ENCODE results near the gene ZBED3. TPM values are rescaled to one million over a fixed set of nuclear protein-coding genes. Genes with fewer than 3 reads are reported as not detected.

Gene ZBED3
- total and polyA plus RNA-seq, 9 of the 15 experiments (the other 6 are each of a cell fraction or from before 2014, with no cell fraction given), result 0.01 to 0.03 (median 0.01) TPM; not detected in 5

DNA sequence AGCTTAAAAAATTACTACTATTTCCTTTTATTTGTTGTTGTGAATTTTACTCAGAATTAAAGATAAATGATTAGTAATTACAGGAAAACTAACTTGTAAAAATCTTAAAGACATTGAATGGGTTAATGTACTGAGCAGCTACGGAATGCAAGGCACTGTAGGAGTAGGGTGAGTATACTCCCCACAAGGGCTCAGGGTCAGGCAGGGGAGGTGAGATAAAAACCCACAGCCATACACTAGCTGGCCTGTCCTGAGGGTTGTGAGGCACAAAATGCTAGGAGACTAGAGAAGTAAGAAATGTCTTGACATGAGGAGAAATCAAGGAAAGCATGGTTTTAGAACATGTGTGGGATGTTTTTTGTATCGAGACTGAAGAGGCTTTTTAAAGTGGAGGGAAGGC is 13.4 kb downstream of the ZBED3 start:
- no peak overlapping the region for H3K27ac ChIP-seq (ENCODE audit: extremely low read depth, low read depth, low read length)
- no peaks in the 10 kb centered on the region for H3K9me1 ChIP-seq (ENCODE audit: control insufficient read depth, insufficient read depth, low read length)
- CTCF ChIA-PET (ENCODE audit: low intra/inter-chr PET ratio), result interaction anchor here (0.6 kb wide), 1 partner anchor 11 kb away, joined by 4 read pairs; no protein-coding TSS in a partner anchor
- DNase-seq (ENCODE audit: extremely low read depth in 1 of 4, low spot score in 3 of 4), result peak in 2 of 4 experiments; percentile 23 to 34
- intact Hi-C loops (cut with micrococcal nuclease), result no loop called here
- H4K20me1 ChIP-seq (replicated peaks; ENCODE audit: control insufficient read depth, insufficient read depth, low read length), result no peaks in the 10 kb centered on the region
- ATAC-seq, result no peak
- H3K4me3 ChIP-seq, result no peak overlapping the region
- H3K4me2 ChIP-seq (ENCODE audit: insufficient read depth, low read length), result no peak overlapping the region
- no peak for FAIRE-seq
- POLR2A ChIA-PET, result no interaction called here
- no peak overlapping the region for H2AFZ ChIP-seq (ENCODE audit: low read depth, low read length)
- no peaks in the 10 kb centered on the region for H3K36me3 ChIP-seq (ENCODE audit: control insufficient read depth, insufficient read depth, low read length)
- no peaks in the 10 kb centered on the region for H3K79me2 ChIP-seq (ENCODE audit: control insufficient read depth, insufficient read depth, low read length)
- peaks cover 0 to 13% of the 10 kb centered on the region in 2 experiments; a peak in 3 of 5 replicates for H3K4me1 ChIP-seq (replicated peaks in 1 of 2; ENCODE audit: control insufficient read depth in 2 of 2, insufficient read depth in 2 of 2, low read length in 2 of 2)
- 0% methylated on average over 2 of the region's 2 CpGs for WGBS (ENCODE audit: insufficient coverage, low coverage, missing lambda C conversion rate)
- in situ Hi-C loops (cut with MboI), result no loop called here
- TF ChIP-seq, protein P1, sequence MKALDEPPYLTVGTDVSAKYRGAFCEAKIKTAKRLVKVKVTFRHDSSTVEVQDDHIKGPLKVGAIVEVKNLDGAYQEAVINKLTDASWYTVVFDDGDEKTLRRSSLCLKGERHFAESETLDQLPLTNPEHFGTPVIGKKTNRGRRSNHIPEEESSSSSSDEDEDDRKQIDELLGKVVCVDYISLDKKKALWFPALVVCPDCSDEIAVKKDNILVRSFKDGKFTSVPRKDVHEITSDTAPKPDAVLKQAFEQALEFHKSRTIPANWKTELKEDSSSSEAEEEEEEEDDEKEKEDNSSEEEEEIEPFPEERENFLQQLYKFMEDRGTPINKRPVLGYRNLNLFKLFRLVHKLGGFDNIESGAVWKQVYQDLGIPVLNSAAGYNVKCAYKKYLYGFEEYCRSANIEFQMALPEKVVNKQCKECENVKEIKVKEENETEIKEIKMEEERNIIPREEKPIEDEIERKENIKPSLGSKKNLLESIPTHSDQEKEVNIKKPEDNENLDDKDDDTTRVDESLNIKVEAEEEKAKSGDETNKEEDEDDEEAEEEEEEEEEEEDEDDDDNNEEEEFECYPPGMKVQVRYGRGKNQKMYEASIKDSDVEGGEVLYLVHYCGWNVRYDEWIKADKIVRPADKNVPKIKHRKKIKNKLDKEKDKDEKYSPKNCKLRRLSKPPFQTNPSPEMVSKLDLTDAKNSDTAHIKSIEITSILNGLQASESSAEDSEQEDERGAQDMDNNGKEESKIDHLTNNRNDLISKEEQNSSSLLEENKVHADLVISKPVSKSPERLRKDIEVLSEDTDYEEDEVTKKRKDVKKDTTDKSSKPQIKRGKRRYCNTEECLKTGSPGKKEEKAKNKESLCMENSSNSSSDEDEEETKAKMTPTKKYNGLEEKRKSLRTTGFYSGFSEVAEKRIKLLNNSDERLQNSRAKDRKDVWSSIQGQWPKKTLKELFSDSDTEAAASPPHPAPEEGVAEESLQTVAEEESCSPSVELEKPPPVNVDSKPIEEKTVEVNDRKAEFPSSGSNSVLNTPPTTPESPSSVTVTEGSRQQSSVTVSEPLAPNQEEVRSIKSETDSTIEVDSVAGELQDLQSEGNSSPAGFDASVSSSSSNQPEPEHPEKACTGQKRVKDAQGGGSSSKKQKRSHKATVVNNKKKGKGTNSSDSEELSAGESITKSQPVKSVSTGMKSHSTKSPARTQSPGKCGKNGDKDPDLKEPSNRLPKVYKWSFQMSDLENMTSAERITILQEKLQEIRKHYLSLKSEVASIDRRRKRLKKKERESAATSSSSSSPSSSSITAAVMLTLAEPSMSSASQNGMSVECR (CRISPR knock-in tag; IDR thresholded peaks at IDR 0.05), result no peak
- TF ChIP-seq ZNF324 (CRISPR knock-in tag; IDR thresholded peaks at IDR 0.05), result peak; percentile 56; the same call in 1 of the 2 replicates
- 0 out of 2 replicates have a peak, but pooled peaks have one; percentile 4 for TF ChIP-seq CBFA2T3 (IDR thresholded peaks at IDR 0.05)
- TF ChIP-seq HCFC1 (IDR thresholded peaks at IDR 0.05; ENCODE audit: low read depth, low read length), result no peak
- no peak for TF ChIP-seq ETS2 (tag; IDR thresholded peaks at IDR 0.05; ENCODE audit: borderline replicate concordance, poor library complexity, severe bottlenecking)
- no peak for TF ChIP-seq RBM15 (IDR thresholded peaks at IDR 0.05; ENCODE audit: insufficient read depth, low read length)
- TF ChIP-seq, protein P2, sequence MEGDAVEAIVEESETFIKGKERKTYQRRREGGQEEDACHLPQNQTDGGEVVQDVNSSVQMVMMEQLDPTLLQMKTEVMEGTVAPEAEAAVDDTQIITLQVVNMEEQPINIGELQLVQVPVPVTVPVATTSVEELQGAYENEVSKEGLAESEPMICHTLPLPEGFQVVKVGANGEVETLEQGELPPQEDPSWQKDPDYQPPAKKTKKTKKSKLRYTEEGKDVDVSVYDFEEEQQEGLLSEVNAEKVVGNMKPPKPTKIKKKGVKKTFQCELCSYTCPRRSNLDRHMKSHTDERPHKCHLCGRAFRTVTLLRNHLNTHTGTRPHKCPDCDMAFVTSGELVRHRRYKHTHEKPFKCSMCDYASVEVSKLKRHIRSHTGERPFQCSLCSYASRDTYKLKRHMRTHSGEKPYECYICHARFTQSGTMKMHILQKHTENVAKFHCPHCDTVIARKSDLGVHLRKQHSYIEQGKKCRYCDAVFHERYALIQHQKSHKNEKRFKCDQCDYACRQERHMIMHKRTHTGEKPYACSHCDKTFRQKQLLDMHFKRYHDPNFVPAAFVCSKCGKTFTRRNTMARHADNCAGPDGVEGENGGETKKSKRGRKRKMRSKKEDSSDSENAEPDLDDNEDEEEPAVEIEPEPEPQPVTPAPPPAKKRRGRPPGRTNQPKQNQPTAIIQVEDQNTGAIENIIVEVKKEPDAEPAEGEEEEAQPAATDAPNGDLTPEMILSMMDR (IDR thresholded peaks at IDR 0.05 in 2 of 3, conservative IDR thresholded peaks at IDR 0.05 in 1 of 3; ENCODE audit: insufficient read depth in 2 of 3, low read depth in 1 of 3, low read length in 3 of 3), result no peak
- TF ChIP-seq ZNF134 (CRISPR knock-in tag; conservative IDR thresholded peaks at IDR 0.05), result no peak
- H3K9me3 ChIP-seq (replicated peaks; ENCODE audit: control insufficient read depth, insufficient read depth, low read depth, low read length), result no peaks in the 10 kb centered on the region
- no peak overlapping the region for H3K9ac ChIP-seq (ENCODE audit: insufficient read depth in 1 of 2, low read depth in 2 of 2, low read length in 2 of 2)
- no TSS peak for BruUV-seq (replicated peaks)
- no peaks in the 10 kb centered on the region for H3K27me3 ChIP-seq (ENCODE audit: control insufficient read depth in 2 of 2, insufficient read depth in 2 of 2, low read length in 2 of 2)

Data from K562 (cell line).